Activated CD4-positive, alpha-beta T cell treated with anti-CD3 and anti-CD28 coated beads, Interleukin-2, amount 10 ng/mL, durations not matched to agents 7 days and 5 days (primary cell): ENCODE data around the gene PPP1CA. TPM values are rescaled to one million over a fixed set of nuclear protein-coding genes. Genes with fewer than 3 reads are reported as not detected.
A peak's percentile ranks its signal among the peaks of the same experiment; 100 is the strongest.

Source experiments
- CTCF ChIA-PET: fragments of 350-600 bp; sonication (Branson Sonifier 250); formaldehyde crosslinking; loops from one replicate; lab custom pipeline; 2021; ENCODE audit warnings: antibody characterized with exemption; lab: Charles Lee
- POLR2A ChIA-PET: fragments of 350-600 bp; sonication (Branson Sonifier 250); formaldehyde crosslinking; loops from one replicate; lab custom pipeline; 2021; ENCODE audit warnings: antibody characterized with exemption; lab: Charles Lee
- DNase-seq: peaks from one replicate; pipeline ENCODE4 v3.0.0-alpha.2; 2020
- H3K27ac Mint-ChIP-seq: one replicate; pipeline ENCODE4 v1.8.0; 2021; ENCODE audit warnings: mild to moderate bottlenecking, moderate library complexity, mixed read lengths
- H3K27me3 Mint-ChIP-seq: one replicate; pipeline ENCODE4 v1.8.0; 2021; ENCODE audit warnings: mixed read lengths
- H3K36me3 Mint-ChIP-seq: one replicate; pipeline ENCODE4 v1.8.0; 2021; ENCODE audit warnings: low read depth, mixed read lengths
- H3K4me1 Mint-ChIP-seq: one replicate; pipeline ENCODE4 v1.8.0; 2021; ENCODE audit warnings: mixed read lengths
- H3K4me3 Mint-ChIP-seq: one replicate; pipeline ENCODE4 v1.8.0; 2021; ENCODE audit warnings: mild to moderate bottlenecking, moderate library complexity, mixed read lengths
- H3K9me3 Mint-ChIP-seq: one replicate; pipeline ENCODE4 v1.8.0; 2021; ENCODE audit warnings: mixed read lengths
- total RNA-seq, 2 experiments: library from RNA; stranded (reverse); gene quantifications; one replicate each; pipeline ENCODE4 v1.2.3, GENCODE V29; 2021

The PPP1CA gene
- total RNA-seq, 2 experiments from 2014 or later, result 301 to 331 TPM

GRCh38 chr11:67439321-67440228, 37.9 kb upstream of the PPP1CA start:
- peaks cover 61% of the 10 kb centered on the region for H3K4me1 Mint-ChIP-seq
- peak; percentile 48 for DNase-seq
- POLR2A ChIA-PET, result interaction anchor here (0.6 to 1.3 kb wide), 3 partner anchors 31 to 152 kb away, joined by 3 to 4 read pairs (median 3); partner anchors contain the start of gene RAD9A
- no peaks in the 10 kb centered on the region for H3K9me3 Mint-ChIP-seq
- H3K4me3 Mint-ChIP-seq, result peak overlapping the region; percentile 98
- H3K27me3 Mint-ChIP-seq, result no peaks in the 10 kb centered on the region
- CTCF ChIA-PET, result interaction anchor here (0.7 to 4.2 kb wide), 13 partner anchors 10 to 93 kb away, joined by 3 to 29 read pairs (median 5); partner anchors contain the start of genes PITPNM1, PPP1CA and RPS6KB2
- peak overlapping the region; percentile 94 for H3K27ac Mint-ChIP-seq
- peaks cover 43% of the 10 kb centered on the region for H3K36me3 Mint-ChIP-seq

DNA sequence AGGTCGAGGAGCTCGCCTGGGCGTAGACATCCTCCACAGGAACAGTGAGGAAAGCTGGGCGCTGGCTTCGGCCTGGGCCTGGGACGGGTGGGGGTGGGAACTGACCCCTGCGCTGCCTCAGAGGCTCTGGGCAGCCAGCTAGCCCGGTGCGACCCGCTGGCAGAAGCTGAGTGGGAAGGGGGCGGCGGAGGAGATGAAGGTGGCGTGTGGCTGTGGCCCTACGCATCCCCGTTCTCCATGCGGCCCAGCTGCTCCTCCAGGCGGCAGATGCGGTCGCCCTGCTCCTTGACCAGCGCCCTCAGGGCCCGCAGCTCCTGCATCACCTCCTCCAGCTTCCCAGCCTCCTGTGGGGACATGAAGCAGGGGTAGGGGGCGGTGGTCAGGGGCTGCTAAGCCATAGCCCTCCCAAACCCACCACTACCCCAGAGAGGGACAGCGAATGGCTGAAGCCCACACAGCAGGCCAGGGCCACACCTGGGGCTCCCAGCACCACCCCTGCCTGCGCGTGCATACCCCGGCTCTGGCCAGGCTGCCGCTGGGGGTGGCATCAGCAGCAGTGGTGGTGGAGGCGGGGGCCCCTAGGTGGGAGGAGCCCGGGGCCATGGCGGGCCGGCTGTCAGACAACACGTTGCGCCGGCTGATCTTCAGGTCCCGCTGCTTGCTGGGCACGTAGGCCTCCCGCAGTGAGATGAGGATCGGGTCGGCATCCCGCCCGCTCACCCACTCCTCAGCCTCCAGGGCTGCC, 36.7 kb upstream of the PPP1CA start:
- Mint-ChIP-seq H3K27me3 (no peaks in the 10 kb centered on the region), H3K27ac (peak overlapping the region; percentile 94), H3K4me3 (peak overlapping the region; percentile 98), H3K4me1 (peaks cover 62% of the 10 kb centered on the region), H3K36me3 (peaks cover 51% of the 10 kb centered on the region), H3K9me3 (no peaks in the 10 kb centered on the region)
- DNase-seq, result peak; percentile 85
- POLR2A ChIA-PET, result interaction anchor here (0.6 to 2.9 kb wide), 7 partner anchors 18 to 46 kb away, joined by 3 to 18 read pairs (median 7); partner anchors contain the start of genes AIP, PPP1CA, RAD9A and TBC1D10C
- CTCF ChIA-PET, result interaction anchor here (1.1 to 4.2 kb wide), 15 partner anchors 10 to 67 kb away, joined by 3 to 29 read pairs (median 5); partner anchors contain the start of genes CABP4, PITPNM1, PPP1CA and RPS6KB2

GRCh38 chr11:67437809-67438157, 36.1 kb upstream of the PPP1CA start:
- CTCF ChIA-PET, result interaction anchor here (0.6 to 4.2 kb wide), 15 partner anchors 10 to 385 kb away, joined by 3 to 29 read pairs (median 5); partner anchors contain the start of genes CABP4, PPP1CA and RPS6KB2
- H3K4me1 Mint-ChIP-seq, result peaks cover 63% of the 10 kb centered on the region
- H3K9me3 Mint-ChIP-seq, result no peaks in the 10 kb centered on the region
- peak overlapping the region; percentile 98 for H3K4me3 Mint-ChIP-seq
- peaks cover 57% of the 10 kb centered on the region for H3K36me3 Mint-ChIP-seq
- DNase-seq, result no peak
- H3K27ac Mint-ChIP-seq, result peak overlapping the region; percentile 94
- POLR2A ChIA-PET, result interaction anchor here (0.6 to 2.9 kb wide), 6 partner anchors 18 to 45 kb away, joined by 3 to 18 read pairs (median 7); partner anchors contain the start of genes AIP, PPP1CA and TBC1D10C
- no peaks in the 10 kb centered on the region for H3K27me3 Mint-ChIP-seq

DNA sequence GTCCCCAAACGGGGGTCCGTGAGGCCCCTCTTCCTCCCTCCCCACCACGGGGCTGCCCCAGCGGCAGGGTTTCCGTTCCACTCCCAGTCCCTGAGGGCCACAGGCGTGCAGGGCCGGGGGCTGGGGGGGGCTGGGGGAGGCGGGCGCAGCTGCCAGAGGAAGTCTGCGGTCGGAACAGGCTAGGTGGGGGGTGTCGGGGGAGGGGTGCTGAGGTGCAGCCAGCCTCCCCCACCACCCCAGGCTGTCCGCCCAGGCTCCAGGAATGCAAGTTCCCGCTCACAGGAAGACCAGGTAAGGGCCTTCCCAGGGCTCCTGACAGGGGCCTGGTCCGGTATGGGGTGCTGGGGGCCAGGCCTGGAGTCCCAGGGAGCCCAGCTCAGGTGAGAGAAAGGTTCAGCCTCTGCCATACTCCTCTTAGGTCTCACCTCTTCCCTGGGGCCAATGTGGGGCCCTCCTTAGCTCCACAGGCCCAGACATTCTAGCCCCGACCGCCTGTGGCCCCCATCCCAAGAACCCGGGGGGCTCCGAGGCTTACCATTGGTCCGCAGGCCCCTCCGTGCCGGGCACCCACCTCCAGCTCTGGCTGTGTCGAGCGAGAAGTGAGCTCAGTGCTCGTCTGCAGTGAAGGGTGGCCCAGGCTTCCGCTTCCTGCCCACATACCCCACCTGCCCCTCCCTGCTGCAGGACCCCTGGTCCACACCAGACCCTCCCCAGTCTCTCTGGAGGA, 35.6 kb upstream of the PPP1CA start, which contains the start of gene PTPRCAP:
Gene PTPRCAP, minus strand, starts transcription at position 601 of the 727 bp plus-strand sequence. Its CDS starts 63 bp downstream, at position 538.
- Mint-ChIP-seq H3K4me3 (peak within 1 kb of the TSS; percentile 98), H3K9me3 (no peaks in the 10 kb centered on the region), H3K36me3 (peaks cover 59% of the 10 kb centered on the region), H3K4me1 (peaks cover 63% of the 10 kb centered on the region), H3K27ac (peak within 1 kb of the TSS; percentile 94), H3K27me3 (no peaks in the 10 kb centered on the region)
- ChIA-PET CTCF (interaction anchor here (0.6 to 4.2 kb wide), 15 partner anchors 9 to 384 kb away, joined by 3 to 29 read pairs (median 5); partner anchors contain the start of genes CABP4, PPP1CA and RPS6KB2), POLR2A (interaction anchor here (0.6 to 2.9 kb wide), 8 partner anchors 17 to 49 kb away, joined by 3 to 18 read pairs (median 5); partner anchors contain the start of genes AIP, PPP1CA and TBC1D10C)
- peak; percentile 83 for DNase-seq

DNA sequence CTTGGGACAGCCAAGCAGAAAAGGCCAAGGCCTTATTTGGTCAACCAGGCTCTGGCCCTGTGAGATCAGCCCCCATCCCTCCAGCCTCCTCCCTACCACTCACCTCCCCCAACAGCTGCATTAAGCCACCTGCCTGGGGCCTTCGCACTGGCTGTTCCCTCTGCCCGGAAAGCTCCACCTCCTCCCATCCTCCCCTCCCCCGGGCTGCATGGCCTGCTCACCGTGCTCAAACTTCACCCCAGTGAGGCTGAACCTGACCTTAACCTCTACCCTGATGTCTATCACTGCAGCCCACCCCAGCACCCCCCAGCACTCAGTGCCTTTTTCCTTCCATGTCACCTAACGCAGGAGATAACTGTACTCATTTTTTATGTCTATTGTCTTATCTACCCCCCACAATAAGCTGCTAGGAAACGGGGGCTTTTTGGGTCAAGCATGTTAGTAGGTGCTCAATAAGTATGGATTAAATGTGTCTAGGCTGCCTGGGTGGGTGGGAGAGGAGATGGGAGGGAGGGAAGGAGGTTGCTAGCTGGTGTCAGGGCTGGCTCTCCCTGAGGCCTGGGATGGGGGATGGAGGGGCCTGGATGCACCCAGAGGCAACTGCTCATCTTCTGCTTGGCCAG, 34.9 kb upstream of the PPP1CA start:
- Mint-ChIP-seq H3K4me1 (peaks cover 64% of the 10 kb centered on the region), H3K27ac (peak overlapping the region; percentile 89), H3K9me3 (no peaks in the 10 kb centered on the region), H3K27me3 (no peaks in the 10 kb centered on the region), H3K4me3 (peak overlapping the region; percentile 98), H3K36me3 (peaks cover 65% of the 10 kb centered on the region)
- ChIA-PET POLR2A (interaction anchor here (0.7 to 2.9 kb wide), 6 partner anchors 28 to 50 kb away, joined by 3 to 18 read pairs (median 3); partner anchors contain the start of genes AIP and PPP1CA), CTCF (interaction anchor here (0.9 to 4.2 kb wide), 11 partner anchors 12 to 137 kb away, joined by 3 to 29 read pairs (median 5); partner anchors contain the start of gene PPP1CA)
- DNase-seq, result peak; percentile 77

DNA sequence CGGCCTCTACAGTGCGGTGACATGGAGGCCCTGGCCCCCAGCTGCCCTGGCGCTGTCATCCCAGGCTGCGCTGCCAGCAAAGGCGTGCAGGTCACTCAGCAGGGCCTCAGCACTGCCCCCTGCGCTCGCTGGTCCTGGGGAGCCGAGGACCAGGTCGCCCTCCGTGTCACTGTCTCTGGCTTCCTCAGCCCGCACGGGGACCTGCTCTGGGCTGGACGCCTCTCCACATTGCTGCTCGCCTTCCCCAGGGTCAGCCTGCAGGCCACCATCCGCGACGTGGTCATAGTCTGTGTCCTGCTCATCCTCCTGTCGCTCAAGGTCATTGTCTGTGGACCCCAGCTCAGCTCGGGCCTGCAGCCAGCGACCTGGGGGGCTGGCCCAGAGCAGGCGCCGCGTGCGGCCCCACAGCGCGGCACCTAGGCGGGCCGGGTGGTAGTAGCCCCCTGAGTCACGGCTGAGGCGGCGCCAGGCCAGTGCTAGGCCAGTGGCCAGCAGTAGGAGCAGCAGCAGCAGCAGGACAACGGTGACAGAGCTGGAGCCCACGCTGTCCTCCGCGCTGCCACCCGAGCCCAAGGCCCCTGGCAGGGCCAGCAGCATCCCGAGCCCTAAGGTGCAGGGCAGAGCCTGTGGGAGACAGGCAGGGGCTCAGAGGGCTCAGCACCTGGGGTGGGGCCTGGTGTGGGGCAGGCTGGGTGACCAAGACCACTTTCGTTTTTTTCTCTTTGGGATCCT, 34.2 kb upstream of the PPP1CA start:
- Mint-ChIP-seq H3K4me3 (peak overlapping the region; percentile 98), H3K36me3 (peaks cover 67% of the 10 kb centered on the region), H3K9me3 (no peaks in the 10 kb centered on the region), H3K27ac (peak overlapping the region; percentile 89), H3K4me1 (peaks cover 63% of the 10 kb centered on the region), H3K27me3 (no peaks in the 10 kb centered on the region)
- POLR2A ChIA-PET, result interaction anchor here (0.7 to 2.9 kb wide), 4 partner anchors 28 to 47 kb away, joined by 3 to 18 read pairs (median 6); partner anchors contain the start of genes AIP and PPP1CA
- DNase-seq, result no peak
- CTCF ChIA-PET, result interaction anchor here (1.2 to 4.2 kb wide), 4 partner anchors 11 to 136 kb away, joined by 4 to 29 read pairs (median 14); partner anchors contain the start of gene PPP1CA

DNA sequence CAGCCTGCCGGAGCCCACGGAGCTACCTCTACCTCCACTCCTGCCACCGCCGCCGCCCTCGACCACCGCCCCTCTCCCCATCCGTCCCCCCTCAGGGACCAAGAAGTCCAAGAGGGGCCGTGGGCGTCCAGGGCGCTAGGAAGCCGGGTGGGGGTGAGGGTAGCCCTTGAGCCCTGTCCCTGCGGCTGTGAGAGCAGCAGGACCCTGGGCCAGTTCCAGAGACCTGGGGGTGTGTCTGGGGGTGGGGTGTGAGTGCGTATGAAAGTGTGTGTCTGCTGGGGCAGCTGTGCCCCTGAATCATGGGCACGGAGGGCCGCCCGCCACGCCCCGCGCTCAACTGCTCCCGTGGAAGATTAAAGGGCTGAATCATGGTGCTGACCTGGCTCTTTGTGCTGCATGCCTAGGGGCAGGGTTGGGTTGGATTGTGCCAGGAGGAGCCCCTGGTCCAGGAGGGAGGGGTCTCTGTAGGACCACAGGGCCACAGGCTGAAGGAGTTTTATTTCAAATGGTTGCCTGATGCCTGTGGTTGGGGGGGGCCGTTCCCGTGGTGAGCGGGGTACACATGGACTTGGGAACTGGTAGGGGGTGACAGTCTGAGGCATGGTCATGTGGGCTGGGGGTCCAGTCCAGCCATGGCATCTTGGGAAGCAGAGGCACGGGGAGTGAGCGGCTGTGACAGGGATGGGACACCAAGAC, 33.5 kb upstream of the PPP1CA start:
- peak overlapping the region; percentile 77 for H3K27ac Mint-ChIP-seq
- no peak for DNase-seq
- H3K36me3 Mint-ChIP-seq, result peaks cover 68% of the 10 kb centered on the region
- ChIA-PET POLR2A (no interaction called here), CTCF (interaction anchor here (0.7 to 2.1 kb wide), 4 partner anchors 22 to 37 kb away, joined by 3 to 5 read pairs (median 3); partner anchors contain the start of gene TBC1D10C)
- H3K9me3 Mint-ChIP-seq, result no peaks in the 10 kb centered on the region
- no peaks in the 10 kb centered on the region for H3K27me3 Mint-ChIP-seq
- H3K4me1 Mint-ChIP-seq, result peaks cover 61% of the 10 kb centered on the region
- peak overlapping the region; percentile 98 for H3K4me3 Mint-ChIP-seq

GRCh38 chr11:67434395-67434881, 32.8 kb upstream of the PPP1CA start:
- Mint-ChIP-seq H3K4me3 (peak overlapping the region; percentile 38), H3K36me3 (peaks cover 63% of the 10 kb centered on the region), H3K9me3 (no peaks in the 10 kb centered on the region)

GRCh38 chr11:67433536-67434394, 32.1 kb upstream of the PPP1CA start:
- Mint-ChIP-seq H3K9me3 (no peaks in the 10 kb centered on the region), H3K27me3 (no peaks in the 10 kb centered on the region), H3K27ac (peak overlapping the region; percentile 68), H3K4me3 (peak overlapping the region; percentile 38), H3K4me1 (peaks cover 56% of the 10 kb centered on the region), H3K36me3 (peaks cover 57% of the 10 kb centered on the region)
- DNase-seq, result no peak
- POLR2A ChIA-PET, result interaction anchor here (0.6 to 1.0 kb wide), 2 partner anchors 30 to 1914 kb away, joined by 3 to 9 read pairs; partner anchors contain the start of gene TBC1D10C
- CTCF ChIA-PET, result interaction anchor here (1.0 to 2.1 kb wide), 3 partner anchors 20 to 32 kb away, joined by 3 to 7 read pairs (median 5); partner anchors contain the start of genes PPP1CA and TBC1D10C

More at GRCh38 chr11:67434395-67434881, 32.8 kb upstream of the PPP1CA start:
- peaks cover 58% of the 10 kb centered on the region for H3K4me1 Mint-ChIP-seq
- H3K27ac Mint-ChIP-seq, result peak overlapping the region; percentile 64
- no peaks in the 10 kb centered on the region for H3K27me3 Mint-ChIP-seq
- ChIA-PET POLR2A (no interaction called here), CTCF (interaction anchor here (0.7 to 2.1 kb wide), 4 partner anchors 21 to 37 kb away, joined by 3 to 5 read pairs (median 3); partner anchors contain the start of gene TBC1D10C)
- DNase-seq, result no peak
